Activated CD4-positive, alpha-beta T cell treated with anti-CD3 and anti-CD28 coated beads for 36 hours (primary cell): Measurements from ENCODE around the gene INPP4B. TPM values are rescaled to one million over a fixed set of nuclear protein-coding genes. Genes with fewer than 3 reads are reported as not detected.
"Not testable (repeated sequence)": the region's sequence is repeated elsewhere in the genome, so short reads cannot be mapped to it uniquely, and the experiment has no call there.

Source experiments
- ATAC-seq: fragments of 200-7000 bp; cut with Tn5 transposase; one replicate; pipeline ENCODE4 v1.10.0; 2021; ENCODE audit warnings: mild to moderate bottlenecking, moderate library complexity
- CTCF ChIA-PET: fragments of 350-600 bp; sonication (Branson Sonifier 250); formaldehyde crosslinking; loops from one replicate; lab custom pipeline; 2021; ENCODE audit warnings: antibody characterized with exemption; lab: Charles Lee
- POLR2A ChIA-PET: fragments of 350-600 bp; sonication (Branson Sonifier 250); formaldehyde crosslinking; loops from one replicate; lab custom pipeline; 2021; ENCODE audit warnings: antibody characterized with exemption, inconsistent platforms; lab: Charles Lee
- DNase-seq: peaks from one replicate; pipeline ENCODE4 v3.0.0-alpha.2; 2020
- H3K27ac Mint-ChIP-seq: one replicate; pipeline ENCODE4 v1.8.0; 2021; ENCODE audit warnings: mixed read lengths
- H3K27me3 Mint-ChIP-seq: one replicate; pipeline ENCODE4 v1.8.0; 2021; ENCODE audit warnings: mixed read lengths
- H3K36me3 Mint-ChIP-seq: one replicate; pipeline ENCODE4 v1.8.0; 2021; ENCODE audit warnings: low read depth, mixed read lengths
- H3K4me1 Mint-ChIP-seq: one replicate; pipeline ENCODE4 v1.8.0; 2021; ENCODE audit warnings: mixed read lengths
- H3K4me3 Mint-ChIP-seq: one replicate; pipeline ENCODE4 v1.8.0; 2021; ENCODE audit warnings: mild to moderate bottlenecking, moderate library complexity, mixed read lengths
- H3K9me3 Mint-ChIP-seq: one replicate; pipeline ENCODE4 v1.8.0; 2021; ENCODE audit warnings: low read depth, mixed read lengths
- intact Hi-C, 2 experiments: fragments of 100-400 bp; cut with DNase I in 1 of 2; cut with micrococcal nuclease in 1 of 2; formaldehyde crosslinking; loops; one replicate each; pipeline versions ENCODE4 v1.14.2 to v1.15.1; 2022 to 2024; cut with DNase I, micrococcal nuclease
- total RNA-seq, 2 experiments: library from RNA; stranded (reverse); gene quantifications; one replicate each; pipeline ENCODE4 v1.2.3, GENCODE V29; 2021

The INPP4B gene
- total RNA-seq, 2 experiments from 2014 or later = 66.6 to 70.7 TPM

DNA sequence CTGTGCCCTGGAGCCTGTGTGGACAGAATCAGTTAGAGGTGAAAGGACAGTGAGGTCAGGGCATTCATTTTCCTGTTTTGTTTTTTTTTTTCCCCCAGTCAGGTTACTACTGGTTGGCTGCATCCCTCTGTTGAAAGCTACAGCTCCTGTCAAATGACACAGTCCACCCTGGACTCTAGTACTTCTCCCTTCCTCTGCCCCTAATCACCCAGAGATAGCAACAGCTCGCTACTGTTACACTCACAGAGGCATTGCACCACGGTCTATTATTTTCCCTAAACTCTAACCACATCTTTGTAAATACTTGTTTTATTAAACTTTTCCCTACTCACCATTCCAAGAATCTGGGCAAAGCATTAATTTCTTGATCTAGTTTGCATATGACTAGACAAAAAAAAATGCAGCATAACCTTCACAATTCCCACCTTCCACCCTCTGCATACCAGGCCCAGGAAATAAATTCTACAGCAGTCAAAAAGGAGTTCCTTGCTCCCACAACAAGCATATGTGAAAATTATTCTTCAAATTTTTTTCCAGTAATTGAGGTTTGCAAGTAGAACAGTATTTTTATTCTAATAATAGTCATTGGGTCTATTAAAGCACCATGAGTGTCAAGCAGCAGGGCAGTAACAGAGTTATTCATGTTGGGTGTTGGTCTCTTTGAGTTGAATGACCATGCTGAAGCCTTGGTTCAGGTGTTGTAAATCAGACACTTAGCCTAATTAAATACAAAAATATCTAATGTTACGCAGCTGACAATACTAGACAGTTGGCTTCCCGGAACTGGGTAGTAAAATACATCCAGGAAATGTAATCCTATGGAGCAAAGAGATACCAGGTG lies 329.2 kb downstream of the INPP4B start:
- DNase-seq (no peak), ATAC-seq (no peak)
- no peaks in the 10 kb centered on the region for H3K9me3 Mint-ChIP-seq
- H3K27me3 Mint-ChIP-seq = no peaks in the 10 kb centered on the region
- POLR2A ChIA-PET = no interaction called here
- no peaks in the 10 kb centered on the region for H3K4me1 Mint-ChIP-seq
- intact Hi-C loops = no loop called here
- no peak overlapping the region for H3K27ac Mint-ChIP-seq
- no peaks in the 10 kb centered on the region for H3K36me3 Mint-ChIP-seq
- CTCF ChIA-PET = no interaction called here
- no peak overlapping the region for H3K4me3 Mint-ChIP-seq

DNA sequence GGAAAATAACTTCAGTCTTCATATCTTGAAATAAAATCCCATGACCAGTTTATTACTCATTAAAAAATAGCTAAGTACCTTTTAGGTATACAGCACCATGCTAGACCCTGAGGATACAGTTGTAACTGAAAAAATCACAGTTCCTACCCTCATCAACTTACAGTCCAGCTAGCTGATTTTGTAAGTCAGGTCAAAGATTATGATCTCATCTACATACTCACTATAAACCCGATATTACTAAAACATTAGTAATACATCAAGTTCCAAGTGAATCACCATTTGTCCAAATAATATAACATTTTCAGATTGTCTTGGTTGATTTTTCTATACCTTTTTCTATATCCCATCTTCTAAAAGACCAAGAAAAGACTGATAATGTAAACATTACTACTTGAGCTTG lies 333.9 kb downstream of the INPP4B start:
- DNase-seq = no peak
- Mint-ChIP-seq H3K4me1 (no peaks in the 10 kb centered on the region), H3K27me3 (no peaks in the 10 kb centered on the region), H3K27ac (no peak overlapping the region), H3K9me3 (no peaks in the 10 kb centered on the region), H3K4me3 (no peak overlapping the region), H3K36me3 (no peaks in the 10 kb centered on the region)
- intact Hi-C loops = no loop called here
- ChIA-PET POLR2A (no interaction called here), CTCF (interaction anchor here (0.9 kb wide), 1 partner anchor 11 kb away, joined by 3 read pairs; no protein-coding TSS in a partner anchor)
- ATAC-seq = no peak

DNA sequence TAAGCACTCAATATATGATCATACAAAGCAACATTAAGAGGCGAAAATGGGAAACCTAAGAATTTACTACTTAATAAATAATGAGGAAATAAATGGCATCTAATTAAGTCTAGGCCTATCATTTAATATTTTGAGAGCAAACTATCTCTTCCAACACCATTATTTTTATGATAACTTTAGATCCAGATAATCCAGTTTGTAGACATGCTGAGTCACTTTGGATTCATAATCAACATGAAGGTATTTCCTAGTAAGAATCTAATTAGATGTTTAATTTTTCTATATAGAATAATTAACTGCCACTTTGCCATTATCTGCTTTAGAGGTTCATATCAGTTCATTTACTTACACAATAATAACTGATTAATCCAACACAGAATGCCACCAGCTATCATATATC lies 336.2 kb downstream of the INPP4B start:
- ChIA-PET POLR2A (no interaction called here), CTCF (interaction anchor here (0.5 kb wide), 1 partner anchor 299 kb away, joined by 3 read pairs; no protein-coding TSS in a partner anchor)
- ATAC-seq (no peak), DNase-seq (no peak)
- H3K9me3 Mint-ChIP-seq = no peaks in the 10 kb centered on the region
- H3K4me1 Mint-ChIP-seq = no peaks in the 10 kb centered on the region
- H3K27me3 Mint-ChIP-seq = no peaks in the 10 kb centered on the region
- no peak overlapping the region for H3K27ac Mint-ChIP-seq
- H3K4me3 Mint-ChIP-seq = no peak overlapping the region
- H3K36me3 Mint-ChIP-seq = no peaks in the 10 kb centered on the region
- intact Hi-C loops = no loop called here

DNA sequence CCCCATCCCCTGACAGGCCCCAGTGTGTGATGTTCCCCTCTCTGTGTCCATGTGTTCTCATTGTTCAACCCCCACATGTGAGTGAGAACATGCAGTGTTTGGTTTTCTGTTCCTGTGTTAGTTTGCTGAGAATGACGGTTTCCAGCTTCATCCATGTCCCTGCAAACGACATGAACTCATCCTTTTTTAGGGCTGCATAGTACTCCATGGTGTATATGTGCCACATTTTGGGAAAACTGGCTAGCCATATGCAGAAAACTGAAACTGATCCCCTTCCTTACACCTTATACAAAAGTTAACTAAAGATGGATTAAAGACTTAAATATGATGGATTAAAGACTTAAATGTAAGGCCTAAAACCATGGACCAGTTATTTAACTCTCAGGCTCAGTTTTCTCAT lies 336.7 kb downstream of the INPP4B start:
- H3K9me3 Mint-ChIP-seq, intact Hi-C loops, H3K4me1 Mint-ChIP-seq, H3K27ac Mint-ChIP-seq, H3K36me3 Mint-ChIP-seq, POLR2A ChIA-PET, H3K27me3 Mint-ChIP-seq, CTCF ChIA-PET, H3K4me3 Mint-ChIP-seq, ATAC-seq, DNase-seq: not testable (repeated sequence)

DNA sequence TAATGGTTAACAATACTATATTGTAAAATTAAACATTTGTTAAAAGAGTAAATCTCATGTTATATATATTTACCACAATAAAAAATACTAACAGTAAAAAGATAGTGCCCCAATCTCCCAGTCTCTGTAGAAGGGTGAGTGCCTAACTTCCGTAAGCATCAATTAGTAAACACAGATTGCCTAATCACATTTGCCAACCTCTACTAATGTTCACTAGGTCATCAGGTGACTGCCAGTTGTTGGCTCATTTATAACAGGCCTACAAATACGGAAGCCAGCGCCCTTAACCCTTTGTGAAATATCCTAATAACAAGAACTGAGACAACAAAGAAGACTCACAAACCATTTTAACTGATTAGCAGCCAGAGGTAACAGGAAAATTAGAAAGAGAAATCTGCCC lies 345.1 kb downstream of the INPP4B start:
- no peaks in the 10 kb centered on the region for H3K27me3 Mint-ChIP-seq
- no peak overlapping the region for H3K27ac Mint-ChIP-seq
- H3K4me1 Mint-ChIP-seq = peaks cover 6% of the 10 kb centered on the region
- H3K4me3 Mint-ChIP-seq = no peak overlapping the region
- POLR2A ChIA-PET = no interaction called here
- peaks cover 2% of the 10 kb centered on the region for H3K9me3 Mint-ChIP-seq
- intact Hi-C loops = no loop called here
- no peaks in the 10 kb centered on the region for H3K36me3 Mint-ChIP-seq
- DNase-seq (no peak), ATAC-seq (no peak)
- CTCF ChIA-PET = interaction anchor here (1.0 kb wide), 1 partner anchor 12 kb away, joined by 3 read pairs; no protein-coding TSS in a partner anchor

DNA sequence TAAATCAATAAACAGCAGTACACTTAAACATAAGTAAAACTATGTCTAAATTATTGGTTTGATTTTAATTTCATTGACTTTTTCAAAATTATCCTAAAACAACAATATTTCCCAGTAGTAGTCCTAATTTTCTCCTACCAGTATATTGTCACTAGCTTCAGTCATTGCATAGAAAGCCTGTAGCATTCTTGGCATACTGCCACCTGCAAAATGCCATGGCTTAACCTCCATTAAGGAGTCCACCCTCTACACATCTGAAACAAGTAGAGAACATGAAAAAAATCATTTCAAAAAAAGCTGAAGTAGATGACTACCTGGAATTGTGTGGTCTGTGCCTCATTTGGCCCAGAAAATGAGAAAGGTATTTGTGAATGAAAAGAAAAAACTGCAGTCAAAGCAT lies 348.5 kb downstream of the INPP4B start:
- peaks cover 4% of the 10 kb centered on the region for H3K9me3 Mint-ChIP-seq
- no peak overlapping the region for H3K4me3 Mint-ChIP-seq
- POLR2A ChIA-PET = no interaction called here
- peaks cover 6% of the 10 kb centered on the region for H3K4me1 Mint-ChIP-seq
- no peak for ATAC-seq
- intact Hi-C loops = no loop called here
- H3K27ac Mint-ChIP-seq = no peak overlapping the region
- no peaks in the 10 kb centered on the region for H3K27me3 Mint-ChIP-seq
- peaks cover 5% of the 10 kb centered on the region for H3K36me3 Mint-ChIP-seq
- DNase-seq = no peak
- CTCF ChIA-PET = no interaction called here

DNA sequence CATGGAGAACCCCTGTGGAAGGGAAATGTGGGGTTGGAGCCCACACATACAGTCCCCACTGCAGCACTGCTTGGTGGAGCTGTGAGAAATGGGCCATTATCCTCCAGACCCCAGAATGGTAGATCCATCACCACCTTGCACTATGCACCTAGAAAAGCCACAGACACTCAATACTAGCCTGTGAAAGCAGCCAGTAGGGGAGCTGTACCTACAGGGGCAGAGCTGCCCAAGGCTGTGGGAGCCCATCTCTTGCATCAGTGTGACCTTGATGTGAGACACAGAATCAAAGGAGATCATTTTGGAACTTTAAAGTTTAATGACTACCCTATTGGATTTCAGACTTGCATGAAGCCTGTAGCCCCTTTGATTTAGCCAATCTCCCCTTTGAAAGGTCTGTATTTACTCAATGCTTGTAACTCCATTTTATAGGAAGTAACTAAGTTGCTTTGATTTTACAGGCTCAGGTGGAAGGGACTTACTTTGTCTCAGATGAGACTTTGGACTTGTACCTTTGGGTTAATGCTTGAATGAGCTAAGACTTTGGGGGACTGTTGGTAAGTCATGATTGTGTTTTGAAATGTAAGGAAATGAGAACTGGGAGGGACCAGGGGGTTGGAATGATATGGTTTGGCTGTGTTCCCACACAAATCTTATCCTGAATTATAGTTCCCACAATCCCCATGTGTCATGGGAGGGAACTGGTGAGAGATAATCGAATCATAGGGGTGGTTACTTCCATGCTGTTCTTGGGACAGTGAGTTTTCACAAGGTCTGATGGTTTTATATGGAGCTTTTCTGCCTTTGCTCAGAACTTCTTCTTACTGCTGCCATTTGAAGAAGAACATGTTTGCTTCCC lies 352.6 kb downstream of the INPP4B start:
- Mint-ChIP-seq H3K36me3 (peaks cover 12% of the 10 kb centered on the region), H3K27me3 (no peaks in the 10 kb centered on the region), H3K4me3 (no peak overlapping the region), H3K9me3 (peaks cover 13% of the 10 kb centered on the region), H3K4me1 (peaks cover 2% of the 10 kb centered on the region), H3K27ac (no peak overlapping the region)
- ATAC-seq (no peak), DNase-seq (no peak)
- POLR2A ChIA-PET = no interaction called here
- intact Hi-C loops = no loop called here
- CTCF ChIA-PET = interaction anchor here (0.9 kb wide), 1 partner anchor 114 kb away, joined by 3 read pairs; no protein-coding TSS in a partner anchor

DNA sequence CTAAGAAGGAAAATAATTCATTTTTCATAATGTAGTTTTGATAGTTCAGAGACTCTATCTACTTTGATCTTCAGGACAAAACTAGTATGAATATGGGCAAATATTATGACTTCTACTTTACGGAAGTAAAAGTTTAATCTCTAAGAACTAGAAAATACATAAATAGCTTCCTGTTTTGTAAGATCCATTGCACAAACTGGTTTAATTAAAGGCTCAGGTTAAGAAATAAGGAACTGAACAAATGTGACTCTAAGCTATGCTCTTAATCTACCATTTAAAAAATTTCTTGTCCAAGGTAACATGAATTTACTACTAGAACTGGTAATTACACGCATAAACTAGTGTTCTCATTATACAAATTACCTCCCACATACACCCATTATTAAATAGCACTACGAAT lies 360.6 kb downstream of the INPP4B start:
- Mint-ChIP-seq H3K4me1 (peaks cover 16% of the 10 kb centered on the region), H3K4me3 (no peak overlapping the region), H3K9me3 (peaks cover 4% of the 10 kb centered on the region), H3K27me3 (no peaks in the 10 kb centered on the region), H3K36me3 (peaks cover 7% of the 10 kb centered on the region), H3K27ac (no peak overlapping the region)
- DNase-seq = no peak
- intact Hi-C loops = no loop called here
- no peak for ATAC-seq
- ChIA-PET CTCF (interaction anchor here (0.8 to 2.2 kb wide), 3 partner anchors 11 to 15 kb away, joined by 3 to 6 read pairs (median 5); no protein-coding TSS in a partner anchor), POLR2A (no interaction called here)

DNA sequence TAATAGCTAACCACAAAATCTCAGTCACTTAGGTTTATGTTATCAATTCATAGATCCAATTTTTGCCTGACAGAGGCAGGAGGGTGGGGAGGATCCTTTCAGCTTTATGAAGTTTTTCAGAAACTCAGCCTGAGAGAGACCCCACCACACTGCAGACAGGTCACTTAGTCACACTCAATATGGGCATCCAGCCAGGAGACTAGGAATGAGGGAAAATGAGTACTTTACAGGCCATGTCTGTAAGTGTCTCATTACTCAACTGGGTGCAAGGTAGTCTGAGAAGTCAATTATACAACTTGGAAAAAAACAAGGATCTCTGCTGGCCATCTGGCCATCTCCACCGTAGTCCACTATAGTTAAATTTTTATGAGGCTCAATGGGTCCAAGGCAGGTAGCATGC lies 365.9 kb downstream of the INPP4B start:
- Mint-ChIP-seq H3K27me3 (no peaks in the 10 kb centered on the region), H3K9me3 (no peaks in the 10 kb centered on the region), H3K27ac (no peak overlapping the region), H3K4me3 (no peak overlapping the region), H3K36me3 (peaks cover 4% of the 10 kb centered on the region), H3K4me1 (peaks cover 29% of the 10 kb centered on the region)
- ChIA-PET POLR2A (no interaction called here), CTCF (interaction anchor here (1.1 kb wide), 1 partner anchor 11 kb away, joined by 3 read pairs; no protein-coding TSS in a partner anchor)
- intact Hi-C loops = no loop called here
- ATAC-seq (no peak), DNase-seq (no peak)

DNA sequence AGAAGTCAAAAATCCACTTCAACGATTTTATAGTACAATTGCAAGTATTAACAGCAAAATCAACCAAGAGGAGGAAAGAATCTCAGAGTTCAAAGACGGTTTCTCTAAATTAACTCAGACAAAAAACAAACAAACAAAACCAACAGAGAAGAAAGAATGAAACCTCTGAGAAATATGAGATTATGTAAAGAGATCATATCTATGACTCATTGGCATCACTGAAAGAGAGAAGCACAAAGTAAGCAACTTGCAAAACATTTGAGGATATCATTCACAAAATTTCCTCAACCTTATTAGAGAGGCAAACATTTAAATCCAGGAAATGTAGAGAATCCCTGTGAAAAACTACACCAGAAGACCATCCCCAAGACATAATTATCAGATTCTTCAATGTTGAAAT lies 370.4 kb downstream of the INPP4B start:
- ChIA-PET CTCF (no interaction called here), POLR2A (no interaction called here)
- Mint-ChIP-seq H3K27ac (no peak overlapping the region), H3K4me3 (no peak overlapping the region), H3K27me3 (no peaks in the 10 kb centered on the region), H3K4me1 (peaks cover 30% of the 10 kb centered on the region), H3K36me3 (peaks cover 2% of the 10 kb centered on the region), H3K9me3 (no peaks in the 10 kb centered on the region)
- intact Hi-C loops = no loop called here
- DNase-seq (no peak), ATAC-seq (no peak)

DNA sequence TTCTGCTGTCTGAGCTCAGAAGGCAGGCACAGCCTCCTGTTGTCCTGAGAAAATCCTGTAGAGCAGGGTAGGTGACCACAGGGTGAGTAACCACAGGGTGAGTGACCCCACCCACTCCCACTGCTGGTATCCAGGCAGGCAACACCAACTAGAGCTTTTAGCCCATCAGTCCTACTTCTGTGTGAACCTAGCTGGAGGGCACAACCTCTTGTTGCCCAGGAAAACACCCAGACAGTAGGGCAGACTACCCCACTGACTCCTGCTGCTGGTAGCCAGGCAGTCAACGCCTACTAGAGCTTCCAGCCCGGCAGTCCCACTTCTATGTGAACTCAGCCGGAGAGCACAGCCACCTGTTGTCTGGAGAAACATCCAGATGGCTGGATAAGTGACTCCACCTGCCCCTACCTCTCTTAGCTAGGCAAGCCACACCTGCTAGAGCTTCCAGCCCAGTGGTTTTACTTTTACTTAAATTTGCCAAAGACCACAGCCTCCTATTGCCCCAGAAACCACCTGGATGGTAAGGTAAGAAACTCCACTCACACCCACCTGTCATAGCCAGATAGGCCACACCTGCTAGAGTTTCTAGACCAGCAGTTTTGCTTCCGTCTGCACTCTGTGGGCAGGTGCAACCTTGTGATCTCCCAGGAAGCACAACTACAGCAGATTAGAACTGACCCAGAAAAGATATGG lies 371.6 kb downstream of the INPP4B start:
- Mint-ChIP-seq H3K27me3 (no peaks in the 10 kb centered on the region), H3K27ac (no peak overlapping the region), H3K4me3 (no peak overlapping the region), H3K36me3 (peaks cover 2% of the 10 kb centered on the region), H3K4me1 (peaks cover 29% of the 10 kb centered on the region), H3K9me3 (no peaks in the 10 kb centered on the region)
- no peak for ATAC-seq
- ChIA-PET POLR2A (no interaction called here), CTCF (interaction anchor here (0.5 to 0.7 kb wide), 3 partner anchors 351 to 1342 kb away, joined by 3 read pairs; no protein-coding TSS in a partner anchor)
- intact Hi-C loops = no loop called here
- DNase-seq = no peak
